HUES48 (cell line): ENCODE results near the gene IMMP2L.

Experiments used
- H3K27ac ChIP-seq: one replicate; pipeline ENCODE4 v1.7.0; 2013; ENCODE audit warnings: low read depth, low read length, inconsistent platforms
- H3K27me3 ChIP-seq: 2 replicates; pipeline ENCODE4 v1.6.1; 2013; ENCODE audit warnings: mild to moderate bottlenecking, low read length; ENCODE audit not compliant: control insufficient read depth, insufficient read depth
- H3K36me3 ChIP-seq: 2 replicates; pipeline ENCODE4 v1.6.1; 2013; ENCODE audit warnings: low read length; ENCODE audit not compliant: control insufficient read depth, insufficient read depth
- H3K4me1 ChIP-seq: 2 replicates; pipeline ENCODE4 v1.6.1; 2013; ENCODE audit warnings: mild to moderate bottlenecking, low read length; ENCODE audit not compliant: control insufficient read depth, insufficient read depth
- H3K4me3 ChIP-seq: 2 replicates; pipeline ENCODE4 v1.5.1; 2013; ENCODE audit warnings: mild to moderate bottlenecking, low read depth, low read length
- H3K9ac ChIP-seq: 2 replicates; pipeline ENCODE4 v1.6.1; 2013; ENCODE audit warnings: mild to moderate bottlenecking, low read depth, low read length, moderate library complexity
- H3K9me3 ChIP-seq: 2 replicates; pipeline ENCODE4 v1.6.1; 2013; ENCODE audit warnings: low read length; ENCODE audit not compliant: control insufficient read depth, insufficient read depth

The IMMP2L gene

GRCh38 chr7:110870926-110871325, 691.4 kb downstream of the IMMP2L start:
- Histone ChIP-seq H3K4me1 (peaks cover 34% of the 10 kb centered on the region), H3K27me3 (no peaks in the 10 kb centered on the region), H3K27ac (no peak overlapping the region), H3K9ac (no peak overlapping the region), H3K4me3 (no peak overlapping the region), H3K36me3 (no peaks in the 10 kb centered on the region), H3K9me3 (no peaks in the 10 kb centered on the region)

GRCh38 chr7:110868458-110868857, 693.8 kb downstream of the IMMP2L start:
- Histone ChIP-seq H3K27me3 (no peaks in the 10 kb centered on the region), H3K4me1 (peaks cover 42% of the 10 kb centered on the region), H3K4me3 (no peak overlapping the region), H3K27ac (no peak overlapping the region), H3K36me3 (no peaks in the 10 kb centered on the region), H3K9me3 (no peaks in the 10 kb centered on the region), H3K9ac (no peak overlapping the region)

- H3K36me3 ChIP-seq, result no peaks in the 10 kb centered on the region
- no peak overlapping the region for H3K4me3 ChIP-seq
- no peaks in the 10 kb centered on the region for H3K9me3 ChIP-seq
- H3K4me1 ChIP-seq, result peaks cover 42% of the 10 kb centered on the region
- no peak overlapping the region for H3K27ac ChIP-seq
- no peaks in the 10 kb centered on the region for H3K27me3 ChIP-seq
- no peak overlapping the region for H3K9ac ChIP-seq
These were observed 694.5 kb downstream of the IMMP2L start for GRCh38 chr7:110867771-110868170.

GRCh38 chr7:110863258-110863657, 699.0 kb downstream of the IMMP2L start:
- no peak overlapping the region for H3K9ac ChIP-seq
- no peaks in the 10 kb centered on the region for H3K36me3 ChIP-seq

GRCh38 chr7:110861163-110861562, 701.1 kb downstream of the IMMP2L start:
- Histone ChIP-seq H3K36me3 (no peaks in the 10 kb centered on the region), H3K4me3 (no peak overlapping the region), H3K27ac (no peak overlapping the region), H3K27me3 (no peaks in the 10 kb centered on the region), H3K9ac (no peak overlapping the region), H3K9me3 (no peaks in the 10 kb centered on the region), H3K4me1 (peaks cover 31% of the 10 kb centered on the region)

More at GRCh38 chr7:110863258-110863657, 699.0 kb downstream of the IMMP2L start:
- no peak overlapping the region for H3K4me3 ChIP-seq
- H3K27ac ChIP-seq, result no peak overlapping the region
- peaks cover 20% of the 10 kb centered on the region for H3K4me1 ChIP-seq
- H3K9me3 ChIP-seq, result no peaks in the 10 kb centered on the region
- no peaks in the 10 kb centered on the region for H3K27me3 ChIP-seq

- no peak overlapping the region for H3K9ac ChIP-seq
These were observed 705.2 kb downstream of the IMMP2L start for GRCh38 chr7:110857106-110857505.

GRCh38 chr7:110856704-110857103, 705.6 kb downstream of the IMMP2L start:
- Histone ChIP-seq H3K27ac (peak overlapping the region; percentile 58), H3K4me3 (no peak overlapping the region)

More at GRCh38 chr7:110857106-110857505, 705.2 kb downstream of the IMMP2L start:
- Histone ChIP-seq H3K4me3 (no peak overlapping the region), H3K27me3 (no peaks in the 10 kb centered on the region), H3K27ac (peak overlapping the region; percentile 58), H3K4me1 (peaks cover 24% of the 10 kb centered on the region), H3K36me3 (no peaks in the 10 kb centered on the region), H3K9me3 (no peaks in the 10 kb centered on the region)

GRCh38 chr7:110854651-110855050, 707.6 kb downstream of the IMMP2L start:
- H3K9me3 ChIP-seq, result 0 out of 2 replicates have a peak, but pooled peaks cover 13% of the 10 kb centered on the region
- no peaks in the 10 kb centered on the region for H3K36me3 ChIP-seq
- peaks cover 24% of the 10 kb centered on the region for H3K4me1 ChIP-seq
- H3K27me3 ChIP-seq, result no peaks in the 10 kb centered on the region
- H3K4me3 ChIP-seq, result no peak overlapping the region
- H3K9ac ChIP-seq, result no peak overlapping the region
- no peak overlapping the region for H3K27ac ChIP-seq

More at GRCh38 chr7:110856704-110857103, 705.6 kb downstream of the IMMP2L start:
- Histone ChIP-seq H3K9ac (no peak overlapping the region), H3K27me3 (no peaks in the 10 kb centered on the region), H3K36me3 (no peaks in the 10 kb centered on the region), H3K4me1 (peaks cover 24% of the 10 kb centered on the region), H3K9me3 (no peaks in the 10 kb centered on the region)

- Histone ChIP-seq H3K4me1 (peaks cover 24% of the 10 kb centered on the region), H3K27me3 (no peaks in the 10 kb centered on the region)
These were observed 708.1 kb downstream of the IMMP2L start for GRCh38 chr7:110854166-110854565.

GRCh38 chr7:110853263-110853662, 709.0 kb downstream of the IMMP2L start:
- Histone ChIP-seq H3K27ac (no peak overlapping the region), H3K4me3 (no peak overlapping the region), H3K27me3 (no peaks in the 10 kb centered on the region), H3K36me3 (no peaks in the 10 kb centered on the region), H3K9ac (no peak overlapping the region), H3K9me3 (0 out of 2 replicates have a peak, but pooled peaks cover 13% of the 10 kb centered on the region), H3K4me1 (peaks cover 24% of the 10 kb centered on the region)

More at GRCh38 chr7:110854166-110854565, 708.1 kb downstream of the IMMP2L start:
- H3K36me3 ChIP-seq, result no peaks in the 10 kb centered on the region
- H3K27ac ChIP-seq, result no peak overlapping the region
- no peak overlapping the region for H3K9ac ChIP-seq
- 0 out of 2 replicates have a peak, but pooled peaks cover 13% of the 10 kb centered on the region for H3K9me3 ChIP-seq
- no peak overlapping the region for H3K4me3 ChIP-seq

- Histone ChIP-seq H3K27me3 (no peaks in the 10 kb centered on the region), H3K9ac (no peak overlapping the region), H3K9me3 (0 out of 2 replicates have a peak, but pooled peaks cover 13% of the 10 kb centered on the region), H3K4me3 (no peak overlapping the region), H3K27ac (no peak overlapping the region), H3K4me1 (peaks cover 15% of the 10 kb centered on the region), H3K36me3 (no peaks in the 10 kb centered on the region)
These were observed 709.9 kb downstream of the IMMP2L start for GRCh38 chr7:110852156-110852940.
